HG03460 (cell line): ENCODE results near the gene ADAMTS16.

ENCODE experiments used
- ATAC-seq: cut with Tn5 transposase; IDR thresholded peaks from one replicate; pipeline ENCODE4 v1.9.1; 2021; ENCODE audit not compliant: unreplicated experiment

Gene ADAMTS16

GRCh38 chr5:5221724-5222123, 81.6 kb downstream of the ADAMTS16 start:
- ATAC-seq: no peak

DNA sequence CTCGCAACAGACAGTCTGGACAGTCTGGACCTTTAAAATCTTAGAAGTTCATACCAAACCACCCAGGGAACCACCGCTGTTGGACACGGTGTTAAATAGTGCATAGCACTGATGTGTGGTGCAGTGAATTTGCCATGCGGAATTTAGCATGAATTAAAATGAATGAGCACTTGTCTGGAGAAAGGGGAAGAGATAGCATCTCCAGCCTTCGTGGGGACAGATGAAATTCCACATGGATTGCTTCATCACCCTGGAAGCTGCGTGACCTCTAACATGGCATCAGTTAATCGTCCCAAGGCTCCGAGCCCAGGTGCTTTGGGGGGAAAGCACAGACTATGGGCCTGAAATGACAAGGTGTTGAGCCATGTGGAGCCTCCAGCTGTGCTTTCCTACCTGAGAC, 91.4 kb downstream of the ADAMTS16 start:
- ATAC-seq: no peak

DNA sequence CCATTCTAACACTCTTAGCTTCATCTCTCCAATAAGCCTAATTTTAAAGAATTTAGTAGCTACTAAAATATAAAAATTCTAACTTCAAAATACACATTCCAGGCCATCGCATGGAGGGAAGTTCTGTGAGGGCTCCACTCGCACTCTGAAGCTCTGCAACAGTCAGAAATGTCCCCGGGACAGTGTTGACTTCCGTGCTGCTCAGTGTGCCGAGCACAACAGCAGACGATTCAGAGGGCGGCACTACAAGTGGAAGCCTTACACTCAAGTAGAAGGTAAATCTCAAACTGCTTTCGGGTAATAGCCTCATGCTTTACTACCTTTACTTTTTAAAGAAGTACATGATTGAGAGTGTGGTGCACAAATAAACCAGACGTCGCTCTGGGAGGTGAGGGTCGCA, 94.8 kb downstream of the ADAMTS16 start:
- ATAC-seq: no peak

DNA sequence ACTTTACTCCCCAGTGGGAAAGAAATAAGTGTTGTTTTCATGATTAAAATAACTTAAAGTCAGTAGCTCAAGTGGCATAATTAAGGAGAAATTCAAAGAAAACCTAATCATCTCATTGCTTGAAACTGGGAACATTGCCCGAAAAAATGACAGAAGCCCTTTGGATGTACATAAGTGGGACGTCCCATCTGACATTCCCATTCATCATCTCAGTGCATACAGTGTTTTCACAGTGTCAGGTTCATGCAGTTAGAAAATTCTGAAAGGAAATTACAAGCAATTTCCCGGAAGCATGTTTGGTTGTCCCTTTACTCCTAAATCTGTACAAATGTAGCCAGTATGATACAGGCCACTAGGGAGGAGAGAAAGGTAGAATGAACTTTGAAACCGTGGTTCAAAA, 95.6 kb downstream of the ADAMTS16 start:
- no peak for ATAC-seq

- no peak for ATAC-seq
Measured at GRCh38 chr5:5239191-5239590, 99.1 kb downstream of the ADAMTS16 start.

- ATAC-seq: no peak
Measured at GRCh38 chr5:5240234-5240633, 100.1 kb downstream of the ADAMTS16 start.

DNA sequence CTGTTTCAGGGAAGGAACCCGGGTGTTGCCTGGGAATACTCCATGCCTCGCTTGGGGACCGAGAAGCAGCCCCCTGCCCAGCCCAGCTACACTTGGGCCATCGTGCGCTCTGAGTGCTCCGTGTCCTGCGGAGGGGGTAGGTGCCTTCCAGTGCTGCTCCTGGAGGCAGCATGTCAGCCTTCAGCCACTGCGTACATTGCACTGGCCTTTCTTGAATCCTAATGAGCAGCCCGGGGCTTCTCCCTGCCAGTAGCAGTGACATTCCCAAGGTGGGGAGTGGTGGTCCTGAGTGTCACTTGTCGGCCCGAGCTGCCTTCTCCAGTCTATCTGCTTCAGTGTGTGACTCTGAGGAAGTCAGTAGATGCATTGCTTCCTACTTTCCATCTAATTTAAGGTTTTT, 101.9 kb downstream of the ADAMTS16 start:
- ATAC-seq: no peak

DNA sequence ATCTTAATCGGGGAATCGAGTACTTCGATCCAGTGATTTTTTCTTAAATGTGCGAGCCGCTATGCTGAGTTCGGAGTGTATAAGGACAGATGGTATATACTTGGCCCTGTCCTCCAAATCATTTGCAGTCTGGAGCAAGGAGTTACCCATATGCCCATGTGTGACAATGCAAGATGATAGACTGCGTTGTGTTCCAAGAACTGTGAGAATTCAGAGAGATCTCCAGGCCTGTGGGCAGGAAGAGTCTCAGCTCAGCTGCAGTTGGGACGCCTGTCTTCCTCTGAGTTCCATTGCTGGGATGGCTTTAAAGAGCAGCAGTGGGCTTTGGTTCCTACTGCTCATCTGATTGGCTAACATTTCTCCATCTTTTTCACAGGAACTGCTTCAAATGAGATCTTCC, 106.6 kb downstream of the ADAMTS16 start:
- ATAC-seq: no peak

DNA sequence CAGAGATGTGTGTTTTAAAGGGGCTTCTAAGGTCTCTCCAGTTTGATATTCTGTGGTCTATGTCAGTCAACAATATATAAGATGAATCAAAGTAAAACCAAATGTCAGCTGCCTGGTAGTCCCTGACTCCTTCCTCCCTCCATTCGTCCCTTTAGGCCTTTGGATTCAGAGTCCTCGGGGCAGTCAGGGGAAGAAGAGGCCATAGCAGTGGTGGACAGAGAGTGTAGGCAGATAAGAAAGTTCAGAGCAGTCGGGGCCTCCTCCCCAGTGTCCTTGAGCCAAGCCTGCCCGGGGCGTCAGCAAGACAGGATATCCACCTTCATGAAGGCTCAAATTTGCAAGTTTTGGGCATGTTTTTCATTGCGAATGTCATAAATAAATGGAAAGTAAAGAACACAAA, 110.6 kb downstream of the ADAMTS16 start:
- ATAC-seq: no peak

- ATAC-seq: no peak
Measured at GRCh38 chr5:5252106-5252505, 112.0 kb downstream of the ADAMTS16 start.

DNA sequence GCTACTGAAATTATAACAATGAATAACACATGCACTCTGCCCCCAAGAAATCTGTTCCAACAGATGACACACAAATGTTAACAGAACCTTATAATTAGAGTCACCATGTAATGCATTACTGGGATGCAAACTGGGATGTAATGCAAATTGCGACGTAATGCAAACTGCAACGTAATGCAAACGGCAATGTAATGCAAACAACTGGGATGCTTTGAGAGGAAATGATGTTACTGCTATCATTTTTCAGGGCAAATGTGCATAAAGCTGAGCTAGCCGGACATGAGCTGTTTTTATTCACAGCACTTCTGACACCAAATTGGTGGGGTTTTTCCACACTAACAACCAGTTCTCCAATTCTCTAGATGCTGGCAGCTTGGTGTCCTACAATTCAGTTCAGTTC, 117.2 kb downstream of the ADAMTS16 start:
- no peak for ATAC-seq

DNA sequence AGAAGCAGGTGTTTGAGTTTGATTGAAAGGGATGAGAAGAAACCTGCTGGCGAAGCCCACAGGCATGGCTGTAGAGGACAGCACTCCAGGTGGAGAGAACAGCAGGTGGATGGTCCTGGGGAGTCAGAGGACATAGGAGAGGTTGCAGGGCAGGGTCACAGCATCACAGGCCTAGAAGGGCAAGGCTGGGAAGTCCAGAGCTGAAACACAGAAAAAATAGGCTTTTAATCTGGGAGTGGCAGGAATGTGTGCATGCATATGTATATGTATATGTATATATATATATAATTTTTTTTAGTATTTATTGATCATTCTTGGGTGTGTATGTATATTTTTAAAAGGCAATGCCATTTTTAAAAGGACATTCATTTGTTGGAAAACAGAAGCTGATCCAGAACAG, 118.4 kb downstream of the ADAMTS16 start:
- no peak for ATAC-seq

GRCh38 chr5:5264727-5265126, 124.6 kb downstream of the ADAMTS16 start:
- ATAC-seq: no peak

DNA sequence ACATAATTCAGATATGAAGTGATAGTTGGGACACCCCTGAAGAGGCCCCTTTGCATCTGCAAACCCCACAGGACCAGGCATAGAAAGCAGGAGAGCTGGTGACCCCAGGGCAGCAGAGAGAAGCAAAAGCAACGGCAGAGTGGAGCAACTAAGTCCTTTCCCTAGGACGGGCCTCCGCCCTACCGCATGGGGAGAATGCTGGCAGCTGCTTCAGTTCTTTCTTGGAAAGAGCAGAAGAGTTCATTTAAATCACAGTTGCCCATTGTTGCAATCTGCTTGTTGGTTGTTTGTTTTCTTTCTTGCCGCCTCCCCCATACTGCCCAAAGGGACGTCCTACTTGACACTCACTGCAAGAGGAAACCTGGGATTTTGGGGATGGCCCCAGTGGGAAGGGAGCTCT, 126.2 kb downstream of the ADAMTS16 start:
- no peak for ATAC-seq

DNA sequence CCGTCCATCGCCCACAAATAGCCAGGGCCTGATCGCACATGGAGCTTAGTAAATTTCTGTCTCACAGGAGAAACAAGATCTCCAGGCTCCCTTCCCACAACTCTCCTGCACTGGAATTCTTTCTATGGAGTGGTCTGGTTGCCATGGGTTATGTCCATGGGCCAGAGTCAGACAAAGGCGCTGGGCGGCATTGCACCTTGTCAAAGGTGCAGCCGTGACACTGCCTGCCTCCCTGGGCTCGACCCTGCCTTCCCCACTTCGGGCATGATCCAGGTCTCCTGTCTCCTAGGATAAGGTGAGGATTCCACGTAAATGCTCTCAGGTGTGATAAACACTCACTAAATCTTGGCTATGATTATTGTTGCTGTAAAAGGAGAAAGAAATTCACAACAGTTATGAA, 130.0 kb downstream of the ADAMTS16 start:
- ATAC-seq: no peak

DNA sequence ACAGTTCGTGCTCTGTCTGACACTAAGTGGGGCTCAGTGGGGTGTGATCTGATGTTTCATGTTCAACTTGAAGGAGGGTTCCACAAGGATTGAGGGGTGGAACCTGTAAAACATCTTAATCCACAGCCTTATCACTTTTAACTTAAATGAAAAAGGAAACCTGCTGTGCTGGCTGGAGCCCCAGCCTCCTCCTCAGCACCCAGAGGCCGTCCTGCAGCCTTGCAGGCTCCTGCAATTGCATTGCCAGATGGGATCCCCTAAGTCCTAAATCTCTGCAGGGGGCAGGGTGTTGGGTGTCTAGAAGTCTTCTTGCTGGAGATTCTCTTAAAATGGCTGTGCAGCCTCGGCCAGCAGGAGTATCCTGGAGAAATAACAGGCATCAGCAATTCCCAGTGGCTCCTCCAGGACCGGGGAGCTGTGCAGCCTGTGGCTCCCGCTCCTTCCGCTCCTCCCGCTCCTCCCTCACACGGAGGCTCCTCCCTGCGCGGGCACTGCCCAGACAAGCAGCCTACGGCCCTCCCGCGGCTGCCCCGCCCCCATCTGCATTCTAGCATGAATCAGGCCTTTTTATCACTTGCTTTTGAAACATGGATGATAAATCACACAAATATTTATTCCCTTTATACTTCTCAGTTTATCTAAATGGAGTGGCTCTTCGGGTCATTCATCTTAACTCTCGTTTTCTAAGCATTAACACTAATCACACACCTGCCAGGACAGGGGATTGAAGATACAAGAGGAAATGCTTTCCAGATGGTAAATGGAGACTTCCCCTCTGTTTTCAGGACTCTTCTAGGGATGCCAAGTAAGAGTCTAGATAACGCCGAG, 131.0 kb downstream of the ADAMTS16 start:
- no peak for ATAC-seq

GRCh38 chr5:5271786-5272321, 131.7 kb downstream of the ADAMTS16 start:
- no peak for ATAC-seq

DNA sequence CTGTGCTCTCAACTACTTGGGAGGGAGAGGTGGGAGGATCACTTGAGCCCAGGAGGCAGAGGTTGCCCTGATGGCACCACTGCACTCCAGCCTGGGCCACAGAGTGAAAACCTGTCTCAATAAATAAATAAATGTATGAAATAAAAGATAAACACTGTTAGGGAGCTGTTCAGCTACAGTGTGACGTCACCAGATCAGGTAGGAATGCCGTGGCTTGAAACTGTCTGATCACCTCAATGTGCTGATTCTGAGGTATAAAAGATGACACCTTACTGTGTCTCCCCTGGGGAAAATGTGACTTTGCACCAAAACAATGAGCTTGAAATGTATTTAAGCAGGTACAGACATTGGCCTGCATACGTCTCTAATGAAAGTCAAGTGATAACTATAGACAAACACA, 133.3 kb downstream of the ADAMTS16 start:
- ATAC-seq: no peak

DNA sequence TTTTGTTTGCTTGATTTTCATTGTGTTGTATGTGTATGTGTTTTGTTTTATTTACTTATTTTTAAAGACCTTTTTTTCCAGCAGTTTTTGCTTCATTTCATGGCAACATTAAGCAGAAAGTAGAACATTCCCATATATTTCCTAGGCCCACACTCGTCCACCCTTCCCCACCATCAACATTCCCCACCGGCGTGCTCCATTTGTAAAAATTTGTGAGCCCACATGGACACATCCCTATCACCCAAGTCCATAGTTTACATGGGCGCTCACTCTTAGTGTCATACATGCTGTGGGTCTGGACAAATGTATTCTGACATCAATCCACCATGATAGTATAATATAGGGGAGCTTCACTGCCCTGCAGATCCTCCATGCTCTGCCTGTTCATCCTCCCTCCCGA, 133.8 kb downstream of the ADAMTS16 start:
- ATAC-seq: no peak

DNA sequence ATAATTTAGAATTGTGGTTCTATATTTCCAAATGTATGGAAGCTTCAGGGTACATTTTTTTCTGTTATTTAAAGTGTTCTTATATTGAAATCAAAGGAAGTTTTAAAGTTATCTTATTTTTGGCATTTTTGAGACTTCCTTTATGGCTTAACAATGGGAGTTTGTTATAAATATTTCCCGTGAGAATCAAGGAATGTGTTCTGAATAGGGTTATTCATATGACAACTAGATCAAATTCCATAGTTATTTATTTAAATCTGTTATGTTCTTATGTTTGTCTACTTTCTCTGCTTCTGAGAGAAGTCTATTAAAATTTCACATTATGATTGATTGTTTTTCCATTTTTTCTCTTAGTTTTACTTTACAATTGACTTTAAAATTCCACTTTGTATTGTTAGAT, 135.1 kb downstream of the ADAMTS16 start:
- ATAC-seq: no peak

DNA sequence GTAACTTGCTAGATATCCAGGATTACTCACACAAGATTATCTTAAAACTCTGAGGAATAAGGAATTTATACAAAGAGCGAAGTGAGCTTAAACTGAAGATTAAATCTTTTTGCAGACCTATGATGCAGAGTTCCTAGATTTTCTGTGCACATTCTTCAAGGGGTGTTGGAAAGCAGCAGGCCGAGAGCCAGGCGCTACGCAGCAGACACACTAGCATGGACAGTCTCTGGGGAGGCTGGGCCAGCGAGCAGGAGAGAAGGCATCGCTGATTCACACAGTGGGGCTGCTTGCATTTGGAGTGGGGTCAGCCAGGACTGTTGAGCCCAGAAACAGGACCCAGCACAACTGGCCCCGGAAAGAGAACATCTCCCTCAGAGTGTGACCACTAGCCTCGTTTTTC, 136.3 kb downstream of the ADAMTS16 start:
- no peak for ATAC-seq

GRCh38 chr5:5276951-5277517, 136.9 kb downstream of the ADAMTS16 start:
- no peak for ATAC-seq
